GM18507 (cell line): ENCODE data around the gene PCDHA10.
"Not testable (repeated sequence)": the region's sequence is repeated elsewhere in the genome, so short reads cannot be mapped to it uniquely, and the experiment has no call there.

Experiments
- DNase-seq: peaks from one replicate; pipeline ENCODE4 v3.0.0; 2011; ENCODE audit warnings: low read depth; ENCODE audit not compliant: insufficient read length; ENCODE audit errors: extremely low spot score
- FAIRE-seq: peaks from 2 replicates; lab custom pipeline; 2011; peaks lifted over from hg19 to GRCh38; lab: Jason Lieb, UNC

Gene PCDHA10

DNA sequence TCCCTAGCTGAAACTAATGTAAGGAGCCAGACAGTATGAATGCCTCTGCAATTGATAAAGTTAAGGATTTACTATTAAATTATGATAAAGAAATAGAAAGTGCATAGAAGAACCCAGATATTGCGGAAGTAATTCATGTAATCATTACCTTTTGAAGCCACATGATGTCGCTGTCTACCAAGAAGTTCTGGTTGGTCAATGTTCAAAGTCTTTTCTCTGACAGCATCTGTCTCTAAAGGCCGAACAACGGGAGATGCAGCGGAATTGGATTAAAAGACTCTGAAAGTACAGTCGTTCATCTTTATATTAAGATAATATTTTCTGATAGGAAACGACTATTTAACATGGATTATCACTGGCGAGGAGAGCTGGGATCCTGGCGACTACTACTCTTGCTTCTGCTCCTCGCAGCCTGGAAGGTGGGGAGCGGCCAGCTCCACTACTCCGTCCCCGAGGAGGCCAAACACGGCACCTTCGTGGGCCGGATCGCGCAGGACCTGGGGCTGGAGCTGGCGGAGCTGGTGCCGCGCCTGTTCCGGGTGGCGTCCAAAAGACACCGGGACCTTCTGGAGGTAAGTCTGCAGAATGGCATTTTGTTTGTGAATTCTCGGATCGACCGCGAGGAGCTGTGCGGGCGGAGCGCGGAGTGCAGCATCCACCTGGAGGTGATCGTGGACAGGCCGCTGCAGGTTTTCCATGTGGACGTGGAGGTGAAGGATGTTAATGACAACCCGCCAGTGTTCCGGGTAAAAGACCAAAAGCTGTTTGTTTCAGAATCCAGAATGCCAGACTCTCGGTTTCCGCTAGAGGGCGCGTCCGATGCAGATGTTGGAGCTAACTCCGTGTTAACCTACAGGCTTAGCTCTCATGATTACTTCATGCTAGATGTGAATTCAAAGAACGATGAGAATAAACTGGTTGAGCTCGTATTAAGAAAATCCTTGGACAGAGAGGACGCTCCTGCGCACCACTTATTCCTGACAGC is 14.4 kb upstream of the PCDHA10 start, which contains the start of gene PCDHA8:
TSS of gene PCDHA8 (plus strand) at position 210 of the 985 bp plus-strand sequence. CDS start at position 345, 135 bp downstream.
- FAIRE-seq (no peak), DNase-seq (no peak)

DNA sequence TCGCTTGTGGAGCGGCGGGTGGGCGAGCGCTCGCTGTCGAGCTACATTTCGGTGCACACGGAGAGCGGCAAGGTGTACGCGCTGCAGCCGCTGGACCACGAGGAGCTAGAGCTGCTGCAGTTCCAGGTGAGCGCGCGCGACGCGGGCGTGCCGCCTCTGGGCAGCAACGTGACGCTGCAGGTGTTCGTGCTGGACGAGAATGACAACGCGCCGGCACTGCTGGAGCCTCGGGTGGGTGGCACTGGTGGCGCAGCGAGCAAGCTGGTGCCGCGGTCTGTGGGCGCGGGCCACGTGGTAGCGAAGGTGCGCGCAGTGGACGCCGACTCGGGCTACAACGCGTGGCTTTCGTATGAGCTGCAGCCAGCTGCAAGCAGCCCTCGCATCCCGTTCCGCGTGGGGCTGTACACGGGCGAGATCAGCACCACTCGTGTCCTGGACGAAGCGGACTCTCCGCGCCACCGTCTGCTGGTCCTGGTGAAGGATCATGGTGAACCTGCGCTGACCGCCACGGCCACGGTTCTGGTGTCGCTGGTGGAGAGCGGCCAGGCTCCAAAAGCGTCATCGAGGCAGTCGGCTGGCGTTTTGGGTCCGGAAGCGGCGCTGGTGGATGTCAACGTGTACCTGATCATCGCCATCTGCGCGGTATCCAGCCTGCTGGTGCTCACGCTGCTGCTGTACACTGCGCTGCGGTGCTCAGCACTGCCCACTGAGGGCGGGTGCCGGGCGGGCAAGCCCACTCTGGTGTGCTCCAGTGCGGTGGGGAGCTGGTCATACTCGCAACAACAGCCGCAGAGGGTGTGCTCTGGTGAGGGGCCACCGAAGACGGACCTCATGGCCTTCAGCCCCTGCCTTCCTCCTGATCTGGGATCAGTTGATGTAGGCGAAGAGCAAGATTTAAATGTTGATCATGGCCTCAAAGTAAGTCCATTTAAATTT is 12.6 kb upstream of the PCDHA10 start:
- no peak for FAIRE-seq
- DNase-seq = no peak

DNA sequence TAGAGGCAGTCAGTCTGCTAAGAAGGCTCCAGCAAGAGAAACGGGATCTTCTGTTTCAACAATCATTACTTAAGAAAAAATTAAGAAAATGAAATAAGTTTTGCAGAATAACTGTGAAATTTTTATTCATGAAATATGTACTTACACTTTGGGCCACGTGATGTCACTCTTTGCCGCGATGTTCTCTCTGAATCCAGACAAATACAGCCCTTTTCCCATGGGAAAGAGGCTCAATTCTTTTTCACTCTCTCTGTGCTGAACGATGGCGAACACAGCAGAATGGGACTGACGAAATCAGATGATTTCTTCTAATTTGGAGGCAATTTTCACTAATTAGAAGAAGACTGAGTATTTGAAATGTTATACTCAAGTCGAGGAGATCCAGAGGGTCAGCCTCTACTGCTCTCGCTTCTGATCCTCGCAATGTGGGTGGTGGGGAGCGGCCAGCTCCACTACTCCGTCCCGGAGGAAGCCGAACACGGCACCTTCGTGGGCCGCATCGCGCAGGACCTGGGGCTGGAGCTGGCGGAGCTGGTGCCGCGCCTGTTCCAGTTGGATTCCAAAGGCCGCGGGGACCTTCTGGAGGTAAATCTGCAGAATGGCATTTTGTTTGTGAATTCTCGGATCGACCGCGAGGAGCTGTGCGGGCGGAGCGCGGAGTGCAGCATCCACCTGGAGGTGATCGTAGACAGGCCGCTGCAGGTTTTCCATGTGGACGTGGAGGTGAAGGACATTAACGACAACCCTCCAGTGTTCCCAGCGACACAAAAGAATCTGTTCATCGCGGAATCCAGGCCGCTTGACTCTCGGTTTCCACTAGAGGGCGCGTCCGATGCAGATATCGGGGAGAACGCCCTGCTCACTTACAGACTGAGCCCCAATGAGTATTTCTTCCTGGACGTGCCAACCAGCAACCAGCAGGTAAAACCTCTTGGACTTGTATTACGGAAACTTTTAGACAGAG is 7.3 kb upstream of the PCDHA10 start, which contains the start of gene PCDHA9:
TSS of gene PCDHA9 (plus strand) at position 244 of the 964 bp plus-strand sequence. CDS start at position 358, 114 bp downstream.
- FAIRE-seq, DNase-seq: not testable (repeated sequence)

DNA sequence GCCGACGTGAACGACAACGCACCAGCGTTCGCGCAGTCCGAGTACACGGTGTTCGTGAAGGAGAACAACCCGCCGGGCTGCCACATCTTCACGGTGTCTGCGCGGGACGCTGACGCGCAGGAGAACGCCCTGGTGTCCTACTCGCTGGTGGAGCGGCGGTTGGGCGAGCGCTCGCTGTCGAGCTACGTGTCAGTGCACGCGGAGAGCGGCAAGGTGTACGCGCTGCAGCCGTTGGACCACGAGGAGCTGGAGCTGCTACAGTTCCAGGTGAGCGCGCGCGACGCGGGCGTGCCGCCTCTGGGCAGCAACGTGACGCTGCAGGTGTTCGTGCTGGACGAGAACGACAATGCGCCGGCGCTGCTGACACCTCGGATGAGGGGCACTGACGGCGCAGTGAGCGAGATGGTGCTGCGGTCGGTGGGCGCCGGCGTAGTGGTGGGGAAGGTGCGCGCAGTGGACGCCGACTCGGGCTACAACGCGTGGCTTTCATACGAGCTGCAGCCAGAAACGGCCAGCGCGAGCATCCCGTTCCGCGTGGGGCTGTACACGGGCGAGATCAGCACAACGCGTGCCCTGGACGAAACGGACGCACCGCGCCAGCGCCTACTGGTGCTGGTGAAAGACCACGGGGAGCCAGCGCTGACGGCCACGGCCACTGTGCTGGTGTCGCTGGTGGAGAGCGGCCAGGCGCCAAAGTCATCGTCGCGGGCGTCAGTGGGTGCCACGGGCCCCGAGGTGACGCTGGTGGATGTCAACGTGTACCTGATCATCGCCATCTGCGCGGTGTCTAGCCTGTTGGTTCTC is 5.7 kb upstream of the PCDHA10 start:
- FAIRE-seq, DNase-seq: not testable (repeated sequence)

DNA sequence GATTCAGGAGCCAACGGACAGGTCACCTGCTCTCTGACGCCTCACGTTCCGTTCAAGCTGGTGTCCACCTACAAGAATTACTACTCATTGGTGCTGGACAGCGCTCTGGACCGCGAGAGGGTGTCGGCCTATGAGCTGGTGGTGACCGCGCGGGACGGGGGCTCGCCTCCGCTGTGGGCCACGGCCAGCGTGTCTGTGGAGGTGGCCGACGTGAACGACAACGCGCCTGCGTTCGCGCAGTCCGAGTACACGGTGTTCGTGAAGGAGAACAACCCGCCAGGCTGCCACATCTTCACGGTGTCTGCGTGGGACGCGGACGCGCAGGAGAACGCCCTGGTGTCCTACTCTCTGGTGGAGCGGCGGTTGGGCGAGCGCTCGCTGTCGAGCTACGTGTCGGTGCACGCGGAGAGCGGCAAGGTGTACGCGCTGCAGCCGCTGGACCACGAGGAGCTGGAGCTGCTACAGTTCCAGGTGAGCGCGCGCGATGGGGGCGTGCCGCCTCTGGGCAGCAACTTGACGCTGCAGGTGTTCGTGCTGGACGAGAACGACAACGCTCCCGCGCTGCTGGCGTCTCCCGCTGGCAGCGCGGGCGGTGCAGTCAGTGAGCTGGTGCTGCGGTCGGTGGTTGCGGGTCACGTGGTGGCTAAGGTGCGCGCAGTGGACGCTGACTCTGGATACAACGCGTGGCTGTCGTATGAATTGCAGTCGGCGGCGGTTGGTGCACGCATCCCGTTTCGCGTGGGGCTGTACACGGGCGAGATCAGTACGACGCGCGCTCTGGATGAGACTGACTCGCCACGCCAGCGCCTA is 1.7 kb downstream of the PCDHA10 start:
- FAIRE-seq (no peak), DNase-seq (no peak)

DNA sequence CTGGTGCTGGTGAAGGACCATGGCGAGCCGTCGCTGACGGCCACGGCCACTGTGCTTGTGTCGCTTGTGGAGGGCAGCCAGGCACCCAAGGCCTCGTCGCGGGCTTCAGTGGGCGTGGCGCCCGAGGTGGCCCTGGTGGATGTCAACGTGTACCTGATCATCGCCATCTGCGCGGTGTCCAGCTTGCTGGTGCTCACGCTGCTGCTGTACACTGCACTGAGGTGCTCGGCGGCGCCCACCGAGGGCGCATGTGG is 2.2 kb downstream of the PCDHA10 start:
- no peak for DNase-seq
- FAIRE-seq = no peak

DNA sequence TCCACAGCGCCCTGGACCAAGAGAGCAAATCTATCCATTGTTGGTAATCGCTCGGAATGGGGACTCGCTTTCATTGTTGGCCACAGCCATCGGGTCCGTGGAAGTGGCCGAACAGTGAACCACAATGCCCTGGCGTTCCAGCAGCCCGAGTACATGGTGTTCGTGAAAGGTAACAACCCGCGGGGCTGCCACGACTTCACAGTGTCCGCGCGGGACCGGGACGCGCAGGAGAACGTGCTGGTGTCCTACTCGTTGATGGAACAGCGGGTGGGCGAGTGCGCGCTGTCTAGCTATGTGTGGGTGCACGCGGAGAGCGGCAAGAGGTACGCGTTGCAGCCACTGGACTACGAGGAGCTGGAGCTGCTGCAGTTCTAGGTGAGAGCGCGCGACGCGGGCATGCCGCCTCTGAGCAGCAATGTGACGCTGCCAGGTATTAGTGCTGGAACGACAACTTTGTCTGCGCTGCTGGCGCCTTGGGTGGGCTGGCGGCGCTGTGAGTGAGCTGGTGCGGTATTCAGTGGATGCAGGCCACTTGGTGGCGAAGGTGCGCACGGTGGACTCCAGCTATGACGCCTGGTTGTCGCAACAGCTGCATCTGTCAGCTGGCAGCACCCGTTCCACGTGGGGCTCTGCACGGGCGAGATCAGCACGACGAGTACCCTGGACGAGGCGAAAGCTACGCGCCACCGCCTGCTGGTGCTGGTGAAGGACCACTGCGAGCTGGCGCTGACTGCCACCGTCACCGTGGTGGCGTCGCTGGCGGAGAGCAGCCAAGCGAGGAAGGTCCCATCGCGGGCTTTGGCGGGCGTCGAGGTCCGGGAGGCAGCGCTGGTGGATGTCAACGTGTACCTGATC is 7.0 kb downstream of the PCDHA10 start:
- DNase-seq (no peak), FAIRE-seq (no peak)

DNA sequence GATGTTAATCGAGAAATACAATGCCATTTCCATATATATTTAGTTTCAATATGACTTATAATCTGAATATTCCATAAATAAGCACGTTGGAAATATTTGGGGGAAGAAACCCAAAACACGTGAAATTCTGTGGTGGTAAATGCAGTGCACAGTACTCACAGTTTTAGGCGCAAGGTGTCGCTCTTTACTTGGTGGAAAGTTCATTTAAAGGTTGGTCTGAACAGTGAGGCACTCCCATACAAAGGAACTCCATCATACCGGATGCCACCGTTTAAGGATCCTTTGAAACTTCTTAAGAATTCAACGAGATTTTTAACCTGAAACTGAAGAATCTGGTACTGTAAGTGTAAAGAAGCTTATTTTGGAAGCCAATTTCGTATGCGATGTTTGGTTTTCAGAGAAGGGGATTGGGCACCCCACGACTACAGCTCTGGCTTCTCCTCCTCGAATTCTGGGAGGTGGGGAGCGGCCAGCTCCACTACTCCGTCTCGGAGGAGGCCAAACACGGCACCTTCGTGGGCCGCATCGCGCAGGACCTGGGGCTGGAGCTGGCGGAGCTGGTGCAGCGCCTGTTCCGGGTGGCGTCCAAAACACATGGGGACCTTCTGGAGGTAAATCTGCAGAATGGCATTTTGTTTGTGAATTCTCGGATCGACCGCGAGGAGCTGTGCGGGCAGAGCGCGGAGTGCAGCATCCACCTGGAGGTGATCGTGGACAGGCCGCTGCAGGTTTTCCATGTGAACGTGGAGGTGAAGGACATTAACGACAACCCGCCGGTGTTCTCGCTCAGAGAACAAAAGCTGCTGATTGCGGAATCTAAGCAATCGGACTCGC is 13.2 kb downstream of the PCDHA10 start, which contains the start of gene PCDHA11:
TSS of gene PCDHA11 (plus strand) at position 237 of the 834 bp plus-strand sequence. CDS start at position 384, 147 bp downstream.
- DNase-seq (no peak), FAIRE-seq (no peak)

DNA sequence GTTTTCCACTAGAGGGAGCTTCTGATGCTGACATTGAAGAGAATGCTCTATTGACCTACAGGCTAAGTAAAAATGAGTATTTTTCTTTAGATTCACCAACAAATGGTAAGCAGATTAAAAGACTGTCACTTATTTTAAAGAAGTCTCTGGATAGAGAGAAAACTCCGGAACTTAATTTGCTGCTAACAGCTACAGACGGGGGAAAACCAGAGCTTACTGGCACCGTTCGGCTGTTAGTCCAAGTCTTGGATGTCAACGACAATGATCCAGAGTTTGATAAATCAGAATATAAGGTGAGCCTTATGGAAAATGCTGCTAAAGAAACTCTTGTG is 13.8 kb downstream of the PCDHA10 start:
- no peak for FAIRE-seq

DNA sequence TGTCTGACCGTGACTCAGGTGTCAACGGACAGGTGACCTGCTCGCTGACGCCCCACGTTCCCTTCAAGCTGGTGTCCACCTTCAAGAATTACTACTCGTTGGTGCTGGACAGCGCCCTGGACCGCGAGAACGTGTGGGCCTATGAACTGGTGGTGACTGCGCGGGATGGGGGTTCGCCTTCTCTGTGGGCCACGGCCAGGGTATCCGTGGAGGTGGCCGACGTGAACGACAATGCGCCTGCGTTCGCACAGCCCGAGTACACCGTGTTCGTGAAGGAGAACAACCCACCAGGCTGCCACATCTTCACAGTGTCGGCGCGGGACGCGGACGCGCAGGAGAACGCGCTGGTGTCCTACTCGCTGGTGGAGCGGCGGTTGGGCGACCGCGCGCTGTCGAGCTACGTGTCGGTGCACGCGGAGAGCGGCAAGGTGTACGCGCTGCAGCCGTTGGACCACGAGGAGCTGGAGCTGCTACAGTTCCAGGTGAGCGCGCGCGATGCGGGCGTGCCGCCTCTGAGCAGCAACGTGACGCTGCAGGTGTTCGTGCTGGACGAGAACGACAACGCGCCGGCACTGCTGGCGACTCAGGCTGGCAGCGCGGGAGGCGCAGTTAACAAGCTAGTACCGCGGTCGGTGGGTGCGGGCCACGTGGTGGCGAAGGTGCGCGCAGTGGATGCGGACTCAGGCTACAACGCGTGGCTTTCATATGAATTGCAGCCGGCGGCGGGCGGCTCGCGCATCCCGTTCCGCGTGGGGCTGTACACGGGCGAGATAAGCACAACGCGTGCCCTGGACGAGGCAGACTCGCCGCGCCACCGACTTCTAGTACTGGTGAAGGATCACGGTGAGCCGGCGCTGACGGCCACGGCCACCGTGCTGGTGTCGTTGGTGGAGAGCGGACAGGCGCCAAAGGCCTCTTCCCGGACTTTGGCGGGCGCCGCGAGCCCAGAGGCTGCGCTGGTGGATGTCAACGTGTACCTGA is 14.8 kb downstream of the PCDHA10 start:
- FAIRE-seq (no peak), DNase-seq (no peak)

More for the DNA sequence above, 13.8 kb downstream of the PCDHA10 start:
- DNase-seq = no peak

DNA sequence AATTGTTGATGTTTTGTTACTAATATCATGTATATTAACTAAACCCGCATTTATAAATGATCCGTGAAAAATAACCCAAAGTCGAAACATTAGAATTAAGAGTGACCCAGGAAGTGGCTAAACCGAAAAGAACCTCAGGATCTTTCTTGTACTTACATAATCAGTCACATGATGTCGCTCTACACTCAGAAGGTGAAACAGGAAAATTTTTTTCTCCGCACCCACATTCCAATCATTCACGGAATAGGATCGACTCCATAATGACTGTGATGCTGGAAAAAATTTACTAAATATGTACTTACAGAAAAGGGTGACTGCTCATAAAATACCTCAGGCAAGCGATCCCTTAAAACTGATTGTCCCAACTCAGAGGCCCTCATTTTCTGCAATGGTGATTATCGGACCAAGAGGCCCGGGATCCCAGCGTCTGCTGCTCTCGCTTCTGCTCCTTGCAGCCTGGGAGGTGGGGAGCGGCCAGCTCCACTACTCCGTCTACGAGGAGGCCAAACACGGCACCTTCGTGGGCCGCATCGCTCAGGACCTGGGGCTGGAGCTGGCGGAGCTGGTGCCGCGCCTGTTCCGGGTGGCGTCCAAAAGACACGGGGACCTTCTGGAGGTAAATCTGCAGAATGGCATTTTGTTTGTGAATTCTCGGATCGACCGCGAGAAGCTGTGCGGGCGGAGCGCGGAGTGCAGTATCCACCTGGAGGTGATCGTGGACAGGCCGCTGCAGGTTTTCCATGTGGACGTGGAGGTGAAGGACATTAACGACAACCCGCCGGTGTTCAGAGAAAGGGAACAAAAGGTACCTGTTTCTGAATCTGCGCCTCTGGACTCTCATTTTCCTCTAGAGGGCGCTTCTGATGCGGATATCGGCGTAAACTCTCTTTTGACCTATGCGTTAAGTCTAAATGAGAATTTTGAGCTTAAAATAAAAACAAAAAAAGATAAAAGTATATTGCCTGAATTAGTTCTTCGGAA is 19.7 kb downstream of the PCDHA10 start, which contains the start of gene PCDHA12:
TSS of gene PCDHA12 (plus strand) at position 224 of the 981 bp plus-strand sequence. CDS start at position 389, 165 bp downstream.
- no peak for DNase-seq
- FAIRE-seq = no peak

DNA sequence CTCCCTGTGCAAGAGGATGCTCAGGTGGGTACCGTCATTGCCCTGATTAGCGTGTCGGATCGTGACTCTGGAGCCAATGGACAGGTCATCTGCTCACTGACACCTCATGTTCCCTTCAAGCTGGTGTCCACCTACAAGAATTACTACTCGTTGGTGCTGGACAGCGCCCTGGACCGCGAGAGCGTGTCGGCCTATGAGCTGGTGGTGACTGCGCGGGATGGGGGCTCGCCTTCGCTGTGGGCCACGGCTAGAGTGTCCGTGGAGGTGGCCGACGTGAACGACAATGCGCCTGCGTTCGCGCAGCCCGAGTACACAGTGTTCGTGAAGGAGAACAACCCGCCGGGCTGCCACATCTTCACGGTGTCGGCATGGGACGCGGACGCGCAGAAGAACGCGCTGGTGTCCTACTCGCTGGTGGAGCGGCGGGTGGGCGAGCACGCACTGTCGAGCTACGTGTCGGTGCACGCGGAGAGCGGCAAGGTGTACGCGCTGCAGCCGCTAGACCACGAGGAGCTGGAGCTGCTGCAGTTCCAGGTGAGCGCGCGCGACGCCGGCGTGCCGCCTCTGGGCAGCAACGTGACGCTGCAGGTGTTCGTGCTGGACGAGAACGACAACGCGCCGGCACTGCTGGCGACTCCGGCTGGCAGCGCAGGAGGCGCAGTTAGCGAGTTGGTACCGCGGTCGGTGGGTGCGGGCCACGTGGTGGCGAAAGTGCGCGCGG is 21.0 kb downstream of the PCDHA10 start:
- not testable (repeated sequence) for FAIRE-seq, DNase-seq

DNA sequence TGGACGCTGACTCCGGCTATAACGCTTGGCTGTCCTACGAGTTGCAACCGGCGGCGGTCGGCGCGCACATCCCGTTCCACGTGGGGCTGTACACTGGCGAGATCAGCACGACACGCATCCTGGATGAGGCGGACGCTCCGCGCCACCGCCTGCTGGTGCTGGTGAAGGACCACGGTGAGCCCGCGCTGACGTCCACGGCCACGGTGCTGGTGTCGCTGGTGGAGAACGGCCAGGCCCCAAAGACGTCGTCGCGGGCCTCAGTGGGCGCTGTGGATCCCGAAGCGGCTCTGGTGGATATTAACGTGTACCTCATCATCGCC is 21.5 kb downstream of the PCDHA10 start:
- DNase-seq (no peak), FAIRE-seq (no peak)
